Measurements from ENCODE around the gene AGXT.

GRCh38 chr2:240888890-240889573, 20.4 kb downstream of the AGXT start:
- TF ChIP-seq CTCF (conservative IDR thresholded peaks at IDR 0.05; ENCODE audit: low read length) (no peak), EZH2phosphoT487 (IDR thresholded peaks at IDR 0.05; ENCODE audit: borderline replicate concordance, low read depth, low read length) (no peak)
